Heart right ventricle (tissue), 16 donors: Measurements from ENCODE around the gene XKR7. TPM values are rescaled to one million over a fixed set of nuclear protein-coding genes. Genes with fewer than 3 reads are reported as not detected.
A peak's percentile ranks its signal among the peaks of the same experiment; 100 is the strongest.

ENCODE experiments used
- ATAC-seq, 8 donors: fragments of 200-7000 bp; cut with Tn5 transposase; one replicate each; pipeline ENCODE4 v1.9.1; 2020; ENCODE audit warnings: mild to moderate bottlenecking in 8 of 8, moderate library complexity in 8 of 8, moderate number of reproducible peaks in 1 of 8
- DNase-seq, 2 donors: peaks; one replicate each; pipeline ENCODE4 v3.0.0-alpha.2; 2020
- H3K27ac ChIP-seq, 10 donors: fragments of 200-600 bp; sonication (generic) in 2 of 10; one replicate each; pipeline versions ENCODE4 v1.5.0 to v1.8.0; 2020 to 2022; ENCODE audit warnings: mild to moderate bottlenecking in 3 of 10
- H3K27me3 ChIP-seq, 7 donors: fragments of 200-600 bp; one replicate each; pipeline ENCODE4 v1.8.0; 2021 to 2022; ENCODE audit warnings: mild to moderate bottlenecking in 2 of 7
- H3K36me3 ChIP-seq, 9 donors: fragments of 200-600 bp; sonication (generic) in 1 of 9; one replicate each; pipeline versions ENCODE4 v1.5.0 to v1.8.0; 2020 to 2022; ENCODE audit warnings: mild to moderate bottlenecking in 2 of 9
- H3K4me1 ChIP-seq, 9 donors: fragments of 200-600 bp; sonication (generic) in 1 of 9; one replicate each; pipeline versions ENCODE4 v1.5.0 to v1.8.0; 2020 to 2022; ENCODE audit warnings: mild to moderate bottlenecking in 4 of 9
- H3K4me3 ChIP-seq, 10 donors: fragments of 200-600 bp; sonication (generic) in 2 of 10; one replicate each; pipeline versions ENCODE4 v1.5.0 to v1.8.0; 2020 to 2022; ENCODE audit warnings: mild to moderate bottlenecking in 7 of 10, moderate library complexity in 2 of 10
- H3K9me3 ChIP-seq, 11 donors: fragments of 200-600 bp in 10 of 11; sonication (generic) in 2 of 11; one replicate each; pipeline versions ENCODE4 v1.5.0 to v1.8.0; 2013 to 2022; ENCODE audit warnings: mild to moderate bottlenecking in 2 of 11, control low read depth in 1 of 11, moderate library complexity in 1 of 11
- WGBS, 2 donors: extraction: QIAGEN DNeasy Blood & Tissue Kit; methylation state at CpG; one replicate each; pipeline ENCODE4 v1.1.7; 2013; ENCODE audit warnings: inconsistent platforms in 1 of 2; 5-methylcytosine and 5-hydroxymethylcytosine counted together
- intact Hi-C, 10 donors: fragments of 100-400 bp; cut with DNase I; formaldehyde crosslinking; loops; one replicate each; pipeline versions ENCODE4 v1.11.1 to v1.14.2; 2022
- polyA plus RNA-seq, 2 donors: library from polyadenylated mRNA; stranded (reverse); fragments of 200-250 nt; gene quantifications; one replicate each; pipeline ENCODE4 v1.2.3, GENCODE V29; 2013
- total RNA-seq, 10 donors: library from RNA; stranded (reverse); fragmentation: NEBNext Ultra II Directional in 3 of 10; extraction: Animal tissue kit (Norgen Biotek cat#: 25700) in 3 of 10; gene quantifications; one replicate each; pipeline versions ENCODE4 v1.2.1 to v1.2.4, GENCODE V29; 2021 to 2023
- TF ChIP-seq, protein P1 (sequence below), 9 donors: fragments of 200-600 bp; sonication (generic) in 2 of 9; IDR thresholded peaks; one replicate each; pipeline versions ENCODE4 v1.5.0 to v1.8.0; 2021 to 2022; ENCODE audit warnings: antibody characterized with exemption in 9 of 9, mild to moderate bottlenecking in 5 of 9, moderate library complexity in 1 of 9
- donor health status: Arrhythmogenic right ventricular cardiomyopathy.
- donor health status: ischemic (EF 13 %, LVEDD 7.1; RV severe dilation, severe dysfunction).
- donor health status: healthy with polysubstance abuse.
- donor health status: DM: no; HTN: yes; CAD: no.
- donor health status: DM: no; HTN: no; CAD: no.
- donor health status: ischemic (EF 25% LVEDD 6.9; RV normal size, moderate dysfunction).
- donor health status: ischemic (EF 25% LVEDD 5.7; RV mildly dilated, moderate dysfunction).
- donor health status: healthy.
- donor health status: DM: yes; HTN: yes; CAD: no.
- donor health status: Ischemic cardiomyopathy.
- donor health status: ischemic (EF 35%, LVEDD 5.7; RV mildly dilated, moderate dysfunction).
- donor health status: nonischemic (EF 11% LVEDD 7.7; RV severe dilation, severe dysfunction).
- donor health status: DM: yes; HTN: yes; CAD: no.
- donor health status: PGD.
- donor health status: ischemic (EF 29% LVEDD 5.4; RV normal size, mild dysfunction).
- donor health status: nonischemic (EF 23%, LVEDD 6.1; RV moderate dilation, normal function).

Gene XKR7
- total and polyA plus RNA-seq, 12 donors, result not detected

DNA sequence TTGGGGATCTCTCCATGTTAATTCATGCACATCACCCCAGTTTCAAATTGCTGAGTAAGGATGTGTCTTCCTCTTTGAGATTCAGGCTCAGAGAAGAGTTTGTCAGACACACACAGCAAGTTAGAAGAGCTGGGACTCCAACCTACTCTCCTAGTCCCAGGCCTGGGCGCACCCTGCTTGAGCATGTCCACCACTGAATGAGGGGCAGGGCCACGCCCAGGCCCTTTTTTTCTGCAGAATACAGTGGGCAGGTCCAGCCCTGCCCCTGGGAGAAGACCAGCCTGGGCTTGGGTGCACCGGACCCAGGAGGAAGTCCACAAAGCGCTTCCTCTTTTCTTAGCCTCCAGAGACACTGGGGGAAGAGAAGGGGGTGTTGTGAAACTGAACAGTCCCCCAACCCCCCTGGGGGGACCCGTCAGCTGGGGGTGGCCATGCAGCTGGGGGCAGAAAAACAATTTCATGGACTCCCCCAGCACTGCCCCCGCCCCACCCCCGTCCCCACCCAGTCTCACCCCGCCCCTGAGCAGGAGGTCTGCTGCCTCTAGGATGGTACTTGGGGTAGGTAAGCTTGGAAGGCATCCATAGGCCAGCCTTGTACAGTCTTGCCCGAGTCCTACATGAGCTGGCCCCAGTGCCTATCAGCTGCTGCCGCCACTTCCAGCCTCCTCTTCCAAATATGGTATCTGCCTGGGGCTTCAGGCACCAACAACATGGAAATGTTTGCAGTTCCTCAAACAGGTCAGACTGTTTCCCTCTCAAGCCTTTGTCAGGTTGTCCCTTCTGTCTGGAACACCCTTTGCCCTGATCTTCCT lies 72.4 kb downstream of the XKR7 start:
- TF ChIP-seq, protein P1, sequence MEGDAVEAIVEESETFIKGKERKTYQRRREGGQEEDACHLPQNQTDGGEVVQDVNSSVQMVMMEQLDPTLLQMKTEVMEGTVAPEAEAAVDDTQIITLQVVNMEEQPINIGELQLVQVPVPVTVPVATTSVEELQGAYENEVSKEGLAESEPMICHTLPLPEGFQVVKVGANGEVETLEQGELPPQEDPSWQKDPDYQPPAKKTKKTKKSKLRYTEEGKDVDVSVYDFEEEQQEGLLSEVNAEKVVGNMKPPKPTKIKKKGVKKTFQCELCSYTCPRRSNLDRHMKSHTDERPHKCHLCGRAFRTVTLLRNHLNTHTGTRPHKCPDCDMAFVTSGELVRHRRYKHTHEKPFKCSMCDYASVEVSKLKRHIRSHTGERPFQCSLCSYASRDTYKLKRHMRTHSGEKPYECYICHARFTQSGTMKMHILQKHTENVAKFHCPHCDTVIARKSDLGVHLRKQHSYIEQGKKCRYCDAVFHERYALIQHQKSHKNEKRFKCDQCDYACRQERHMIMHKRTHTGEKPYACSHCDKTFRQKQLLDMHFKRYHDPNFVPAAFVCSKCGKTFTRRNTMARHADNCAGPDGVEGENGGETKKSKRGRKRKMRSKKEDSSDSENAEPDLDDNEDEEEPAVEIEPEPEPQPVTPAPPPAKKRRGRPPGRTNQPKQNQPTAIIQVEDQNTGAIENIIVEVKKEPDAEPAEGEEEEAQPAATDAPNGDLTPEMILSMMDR (IDR thresholded peaks at IDR 0.05), result no peak
- WGBS, 2 donors, result 70 to 71% methylated on average over 9 to 10 of the region's 10 CpGs
- peak in 1 of 2 donors; percentile 40 for DNase-seq

DNA sequence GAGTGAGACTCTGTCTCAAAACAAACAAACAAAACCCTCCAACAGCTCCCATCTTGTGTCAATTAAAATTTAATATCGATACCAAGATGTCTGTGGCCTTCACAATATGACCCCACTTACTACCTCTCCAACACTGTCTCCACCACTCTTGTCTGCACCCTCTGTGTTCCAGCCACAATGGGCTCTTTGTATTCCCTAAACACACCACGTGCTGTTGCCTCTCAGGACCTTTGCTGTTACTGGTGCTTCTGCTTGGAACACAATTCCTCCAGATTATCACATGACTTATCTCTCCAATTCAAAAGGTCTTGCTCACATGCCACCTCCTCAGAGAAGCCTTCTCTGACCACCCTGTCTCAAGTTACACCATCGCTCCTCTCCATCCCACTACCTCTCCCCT lies 78.0 kb downstream of the XKR7 start:
- Histone ChIP-seq H3K27me3 (peaks cover 0 to 16% (median 14%) of the 10 kb centered on the region in 7 donors), H3K36me3 (no peaks in the 10 kb centered on the region), H3K27ac (no peak overlapping the region), H3K9me3 (peaks cover 0 to 5% (median 0%) of the 10 kb centered on the region in 11 donors), H3K4me1 (peaks cover 0 to 19% (median 0%) of the 10 kb centered on the region in 9 donors), H3K4me3 (no peak overlapping the region)
- WGBS, 2 donors, result 77% methylated on average over 3 of the region's 3 CpGs
- intact Hi-C loops, result no loop called here
- TF ChIP-seq, protein P1 (IDR thresholded peaks at IDR 0.05), result no peak
- ATAC-seq (no peak), DNase-seq (no peak)

More for the DNA sequence above, 72.4 kb downstream of the XKR7 start:
- peaks cover 0 to 9% (median 0%) of the 10 kb centered on the region in 11 donors for H3K9me3 ChIP-seq
- peaks cover 0 to 30% (median 9%) of the 10 kb centered on the region in 7 donors for H3K27me3 ChIP-seq
- H3K4me3 ChIP-seq, result no peak overlapping the region
- peaks cover 0 to 55% (median 0%) of the 10 kb centered on the region in 9 donors for H3K4me1 ChIP-seq
- intact Hi-C loops, result no loop called here
- peak; percentile 59 to 89 (median 80) for ATAC-seq
- H3K36me3 ChIP-seq, result peaks cover 0 to 12% (median 0%) of the 10 kb centered on the region in 9 donors
- peak overlapping the region in 4 of 10 donors; percentile 17 to 86 (median 32) for H3K27ac ChIP-seq

GRCh38 chr20:32050324-32050841 lies 82.4 kb downstream of the XKR7 start:
- TF ChIP-seq, protein P1 (IDR thresholded peaks at IDR 0.05), result no peak
- WGBS, 2 donors, result 90 to 95% methylated on average over 4 of the region's 4 CpGs
- peaks cover 11 to 59% (median 54%) of the 10 kb centered on the region in 7 donors for H3K27me3 ChIP-seq
- H3K4me1 ChIP-seq, result peaks cover 0 to 31% (median 11%) of the 10 kb centered on the region in 9 donors
- peaks cover 0 to 9% (median 0%) of the 10 kb centered on the region in 9 donors for H3K36me3 ChIP-seq
- peak overlapping the region in 1 of 10 donors; percentile 96 for H3K27ac ChIP-seq
- ATAC-seq (no peak), DNase-seq (no peak)
- intact Hi-C loops, result no loop called here
- peaks cover 0 to 3% (median 0%) of the 10 kb centered on the region in 11 donors for H3K9me3 ChIP-seq
- no peak overlapping the region for H3K4me3 ChIP-seq

DNA sequence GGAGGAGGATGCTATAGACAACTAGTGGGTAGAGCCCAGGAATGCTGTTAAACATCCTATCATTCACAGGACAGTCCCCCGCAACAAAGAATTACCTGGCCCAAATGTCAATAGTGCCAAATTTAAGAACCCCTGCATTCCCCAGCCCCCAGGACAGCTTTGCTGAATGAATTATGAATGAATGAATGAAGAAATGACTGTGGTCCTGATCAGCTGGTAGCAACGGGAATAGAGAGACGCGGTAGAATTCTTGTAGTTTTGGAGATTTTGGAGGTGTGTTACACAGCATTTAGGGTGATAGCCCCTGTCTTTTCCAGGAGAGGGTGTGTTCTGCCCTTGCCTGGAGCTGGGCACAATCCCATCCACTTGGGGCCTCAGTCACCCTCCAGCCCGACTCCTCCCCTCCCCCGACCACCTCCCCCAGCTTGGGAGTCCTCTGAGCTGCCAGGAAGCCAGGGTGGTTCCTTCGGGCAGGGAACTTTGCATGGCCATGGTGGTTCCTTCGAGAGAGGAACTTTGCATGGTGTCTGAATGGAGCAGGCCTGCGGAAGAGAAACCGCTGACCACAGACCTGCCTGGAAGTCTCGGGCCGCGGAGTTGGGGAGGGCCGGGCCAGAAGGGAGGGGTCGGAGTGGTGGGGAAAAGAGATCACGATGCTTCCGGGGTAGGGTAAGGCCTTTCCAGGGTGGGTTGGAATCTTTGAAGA lies 83.1 kb downstream of the XKR7 start:
- peaks cover 11 to 65% (median 60%) of the 10 kb centered on the region in 7 donors for H3K27me3 ChIP-seq
- peak overlapping the region in 3 of 10 donors; percentile 44 to 67 (median 47) for H3K4me3 ChIP-seq
- 20 to 24% methylated on average over 17 of the region's 17 CpGs for WGBS, 2 donors
- peaks cover 0 to 12% (median 0%) of the 10 kb centered on the region in 9 donors for H3K36me3 ChIP-seq
- DNase-seq (peak; percentile 39 to 47), ATAC-seq (peak; percentile 67 to 86 (median 78))
- H3K4me1 ChIP-seq, result peaks cover 0 to 37% (median 11%) of the 10 kb centered on the region in 9 donors
- H3K27ac ChIP-seq, result peak overlapping the region in 3 of 10 donors; percentile 44 to 96 (median 79)
- TF ChIP-seq, protein P1 (IDR thresholded peaks at IDR 0.05), result no peak
- peaks cover 0 to 3% (median 0%) of the 10 kb centered on the region in 11 donors for H3K9me3 ChIP-seq
- intact Hi-C loops, result no loop called here
